ENCODE data around the gene IRF2BPL.
A peak's percentile ranks its signal among the peaks of the same experiment; 100 is the strongest.
"Not testable (repeated sequence)": the region's sequence is repeated elsewhere in the genome, so short reads cannot be mapped to it uniquely, and the experiment has no call there.

IRF2BPL gene

GRCh38 chr14:77033622-77034589 is 5.4 kb upstream of the IRF2BPL start:
- DNase-seq (ENCODE audit: low read depth): peak; percentile 72

DNA sequence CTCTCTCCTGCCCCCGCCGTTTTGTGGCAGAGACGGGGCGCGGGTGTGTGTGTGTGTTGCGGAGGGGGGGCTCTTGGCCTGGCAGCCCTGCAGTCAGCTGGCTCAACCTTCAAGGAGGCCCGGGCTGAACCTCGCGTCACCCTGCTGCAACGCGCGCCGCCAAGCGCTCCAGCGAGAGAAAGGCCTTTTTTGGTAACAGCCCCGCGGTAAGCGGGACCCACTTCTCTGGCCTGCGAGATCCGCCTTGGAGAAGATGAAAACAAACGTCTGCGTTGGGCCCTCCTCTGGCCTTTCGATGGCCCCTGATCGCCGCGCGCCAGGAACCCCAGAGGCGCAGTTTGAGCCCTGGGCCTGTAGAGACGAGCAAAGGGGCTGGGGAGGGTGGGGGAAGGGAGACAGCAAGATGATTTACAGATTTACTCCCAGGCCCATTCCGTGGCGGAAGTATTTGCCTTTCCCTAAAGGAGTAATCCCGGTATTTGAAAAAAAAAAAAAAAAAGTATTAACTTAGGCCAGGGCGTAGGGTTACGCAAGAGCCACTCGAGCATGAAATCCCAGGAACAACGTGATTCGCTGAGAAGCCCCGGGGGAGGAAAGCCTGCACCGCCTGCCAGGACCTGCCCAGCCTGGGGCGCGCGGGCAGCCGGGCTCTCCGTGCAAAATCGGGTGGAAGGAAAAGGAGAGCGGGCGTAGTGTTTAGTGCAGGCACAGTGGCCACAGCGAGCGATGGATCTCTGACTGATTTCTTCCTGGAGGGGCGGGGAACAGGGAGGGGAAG is 4.5 kb upstream of the IRF2BPL start:
- DNase-seq (ENCODE audit: low read depth): peak; percentile 60

GRCh38 chr14:77032491-77032843 is 4.0 kb upstream of the IRF2BPL start:
- no peak for DNase-seq (ENCODE audit: low read depth)

GRCh38 chr14:77031759-77032490 is 3.4 kb upstream of the IRF2BPL start:
- no peak for DNase-seq (ENCODE audit: low read depth)

GRCh38 chr14:77027538-77028383 is 747 bp downstream of the IRF2BPL start:
- peak; percentile 38 for DNase-seq (ENCODE audit: low read depth)

DNA sequence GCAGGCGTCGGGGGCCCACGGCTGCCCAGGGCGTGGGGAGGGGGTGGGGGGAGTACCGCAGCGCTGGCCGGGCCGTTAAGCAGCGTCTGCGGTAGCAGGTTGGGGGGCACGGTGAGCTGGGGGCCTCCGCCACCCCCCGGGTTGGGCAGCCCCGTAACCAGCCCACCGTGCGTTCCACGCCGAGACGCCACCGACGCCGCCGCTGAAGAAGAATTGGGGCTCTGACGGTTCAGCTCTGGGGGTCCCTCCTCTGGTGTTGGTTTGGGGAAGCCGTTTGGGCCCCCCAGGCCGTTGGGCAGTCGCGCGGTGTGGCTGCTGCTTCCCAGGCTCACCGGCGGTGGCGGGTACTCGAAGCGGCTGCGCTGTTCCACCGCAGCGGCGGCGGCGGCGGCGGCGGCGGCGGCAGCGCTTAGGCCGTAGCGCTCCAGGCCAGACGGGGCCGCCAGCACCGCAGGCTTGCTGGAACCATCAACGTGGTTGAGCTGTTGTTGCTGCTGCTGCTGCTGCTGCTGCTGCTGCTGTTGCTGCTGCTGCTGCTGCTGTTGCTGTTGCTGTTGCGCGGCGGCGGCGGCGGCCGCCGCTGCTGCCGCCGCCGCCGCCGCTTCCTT is 1.5 kb downstream of the IRF2BPL start:
- DNase-seq (ENCODE audit: low read depth): no peak

- DNase-seq (ENCODE audit: low read depth): no peak
These were observed 2.2 kb downstream of the IRF2BPL start for GRCh38 chr14:77026166-77026929.

DNA sequence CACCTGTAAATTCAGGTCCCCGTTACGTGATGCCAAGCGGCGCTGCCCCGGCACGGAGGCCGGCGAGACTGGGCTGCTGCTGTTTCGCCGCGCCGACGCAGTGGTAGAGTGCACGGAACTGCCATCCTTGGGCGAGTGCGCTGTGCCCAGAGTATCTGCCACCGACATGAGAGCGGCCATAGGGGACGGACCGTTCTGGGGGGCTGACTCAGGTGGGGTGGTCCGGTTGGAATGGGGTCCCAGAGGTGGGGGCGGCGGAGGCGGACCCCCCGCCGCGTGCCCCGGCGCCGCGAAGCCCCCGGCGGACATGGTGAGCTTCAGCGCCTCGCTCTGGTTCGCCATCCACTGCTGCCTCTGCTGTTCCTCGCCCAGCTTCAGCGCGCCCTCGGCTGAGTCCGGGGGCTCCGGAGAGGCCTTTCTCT is 2.8 kb downstream of the IRF2BPL start:
- DNase-seq (ENCODE audit: low read depth): no peak

DNA sequence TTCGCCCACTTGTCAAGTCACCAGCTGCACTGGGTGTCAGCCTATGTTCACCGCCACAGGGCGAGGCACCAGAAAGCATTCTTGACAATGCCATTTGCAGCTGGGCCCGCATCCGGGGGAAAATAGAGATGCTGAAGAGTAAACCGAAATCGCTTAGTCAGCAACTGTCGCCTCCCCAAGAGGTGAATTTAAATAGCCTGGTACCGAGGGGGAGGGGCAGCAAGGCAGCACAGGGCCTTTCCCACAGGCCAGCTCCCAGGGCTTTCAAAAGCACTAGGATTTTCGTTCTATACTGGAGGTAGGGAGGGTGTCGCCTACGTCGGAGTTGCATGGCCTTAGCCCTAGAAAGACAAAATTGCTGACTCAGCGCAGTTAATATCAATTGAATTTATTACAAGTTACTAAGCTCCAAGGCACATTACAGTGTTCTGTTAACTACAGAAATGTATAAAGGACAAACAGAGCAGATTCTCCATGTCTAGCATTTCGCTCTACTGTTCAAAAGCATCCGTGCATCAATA is 4.3 kb downstream of the IRF2BPL start:
- DNase-seq (ENCODE audit: low read depth): no peak

DNA sequence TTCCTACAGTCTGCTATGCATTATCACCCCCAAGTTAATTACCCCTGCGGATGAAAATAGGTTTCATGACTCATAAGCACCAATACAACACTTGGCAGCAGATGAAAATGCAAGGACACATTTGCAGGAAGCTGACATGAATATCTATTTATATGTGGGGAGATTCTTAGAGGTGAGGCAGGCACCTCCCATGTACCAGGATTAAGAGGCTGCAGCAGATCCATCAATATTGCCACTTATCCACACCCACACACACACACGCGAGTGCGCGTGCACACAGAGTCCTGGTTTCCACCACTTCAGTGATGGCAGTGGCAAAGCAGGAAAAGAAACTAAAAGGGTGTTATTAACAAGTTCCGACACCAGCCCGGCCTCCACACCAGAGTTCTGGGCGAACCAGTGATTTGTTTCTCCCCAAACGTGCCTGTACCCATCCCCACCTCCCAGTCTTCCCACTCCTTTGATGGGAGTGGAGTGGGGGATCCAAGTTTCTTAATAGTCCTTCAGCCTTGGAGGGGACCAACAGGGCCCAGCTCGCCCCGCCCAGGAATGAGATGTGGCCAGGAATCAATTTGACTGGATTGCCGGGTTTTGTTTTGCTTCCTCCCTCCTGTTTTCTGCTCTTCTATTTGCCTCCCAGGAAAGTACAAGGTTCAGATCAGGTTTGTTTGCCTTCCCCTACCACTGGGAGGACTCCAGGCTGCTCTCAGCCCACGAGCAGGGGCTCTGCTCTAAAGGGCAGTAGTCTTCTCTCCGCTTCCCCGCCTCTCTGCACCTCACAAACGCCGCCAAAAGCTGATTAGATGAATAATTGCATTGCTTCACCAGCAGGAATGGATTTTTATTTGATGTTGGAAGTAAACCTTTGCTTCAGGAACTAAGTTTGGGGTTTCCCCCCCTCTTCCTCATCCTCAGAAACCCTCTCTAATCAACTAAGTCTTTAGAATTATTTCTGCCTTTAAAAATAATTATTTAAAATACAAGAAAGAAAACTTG is 5.2 kb downstream of the IRF2BPL start:
- DNase-seq (ENCODE audit: low read depth): no peak

GRCh38 chr14:77022236-77022852 is 6.2 kb downstream of the IRF2BPL start:
- no peak for DNase-seq (ENCODE audit: low read depth)

- DNase-seq (ENCODE audit: low read depth): not testable (repeated sequence)
These were observed 7.1 kb downstream of the IRF2BPL start for GRCh38 chr14:77021424-77021823.

DNA sequence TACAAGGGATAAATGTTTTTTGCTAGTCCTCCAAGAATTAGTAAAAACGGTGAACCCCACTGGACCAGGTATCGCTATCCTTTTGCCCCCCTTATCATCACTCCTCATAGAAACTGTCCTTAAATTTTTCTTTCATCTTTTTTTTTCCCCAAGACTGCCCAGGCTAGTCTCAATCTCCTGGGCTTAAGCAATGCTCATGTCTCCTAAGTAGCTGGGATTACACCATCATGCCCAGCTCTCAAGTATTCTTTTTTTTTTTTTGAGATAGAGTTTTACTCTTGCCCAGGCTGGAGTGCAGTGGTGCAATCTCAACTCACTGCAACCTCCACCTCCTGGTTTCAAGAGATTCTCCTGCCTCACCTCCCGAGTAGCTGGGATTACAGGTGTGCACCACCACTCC is 9.7 kb downstream of the IRF2BPL start:
- no peak for DNase-seq (ENCODE audit: low read depth)

- DNase-seq (ENCODE audit: low read depth): no peak
These were observed 10.8 kb downstream of the IRF2BPL start for GRCh38 chr14:77017666-77018065.

DNA sequence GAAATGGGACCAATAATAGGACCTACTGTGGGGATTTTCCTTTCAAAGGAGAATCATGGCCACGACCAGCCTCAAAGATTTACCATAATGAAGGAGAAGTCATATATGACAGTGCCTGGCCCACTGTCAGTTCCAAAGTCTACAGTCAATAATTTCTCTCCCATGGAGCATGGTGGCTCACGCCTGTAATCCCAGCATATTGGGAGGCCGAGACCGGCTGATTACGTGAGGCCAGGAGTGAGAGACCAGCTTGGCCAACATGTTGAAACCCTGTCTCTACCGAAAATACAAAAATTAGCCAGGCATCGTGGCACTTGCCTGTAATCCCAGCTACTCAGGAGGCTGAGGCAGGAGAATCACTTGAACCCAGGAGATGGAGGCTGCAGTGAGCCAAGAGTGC is 13.8 kb downstream of the IRF2BPL start:
- no peak for DNase-seq (ENCODE audit: low read depth)

GRCh38 chr14:77014004-77014604 is 14.4 kb downstream of the IRF2BPL start:
- no peak for DNase-seq (ENCODE audit: low read depth)

DNA sequence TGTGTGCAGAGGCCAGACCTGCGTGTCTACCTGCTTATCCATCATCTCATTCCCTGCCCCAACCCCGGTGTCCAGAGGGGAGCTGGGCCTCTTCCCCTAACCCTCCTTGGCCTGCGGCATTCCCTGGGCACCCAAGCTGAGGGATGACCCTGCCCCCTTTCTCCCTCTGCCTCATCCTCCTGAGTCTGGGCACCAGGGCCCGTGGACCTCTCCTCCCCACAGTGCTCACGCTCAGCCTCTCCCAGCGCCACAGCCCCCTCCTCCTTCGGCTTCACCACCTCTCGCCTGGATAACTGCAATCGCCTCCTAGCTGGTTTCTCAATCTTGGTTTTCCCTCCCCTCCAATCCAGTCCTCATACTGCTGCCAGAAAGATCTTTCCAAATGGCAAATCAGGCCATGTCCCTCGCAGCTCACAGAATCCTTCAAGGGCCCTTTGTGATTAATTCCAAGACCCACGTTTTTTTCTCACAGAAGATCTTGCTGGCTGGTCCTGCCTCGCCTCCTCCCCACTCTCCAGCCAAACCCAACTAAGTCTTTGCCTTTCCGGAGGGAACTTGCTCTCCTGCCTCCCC is 16.2 kb downstream of the IRF2BPL start:
- no peak for DNase-seq (ENCODE audit: low read depth)

DNA sequence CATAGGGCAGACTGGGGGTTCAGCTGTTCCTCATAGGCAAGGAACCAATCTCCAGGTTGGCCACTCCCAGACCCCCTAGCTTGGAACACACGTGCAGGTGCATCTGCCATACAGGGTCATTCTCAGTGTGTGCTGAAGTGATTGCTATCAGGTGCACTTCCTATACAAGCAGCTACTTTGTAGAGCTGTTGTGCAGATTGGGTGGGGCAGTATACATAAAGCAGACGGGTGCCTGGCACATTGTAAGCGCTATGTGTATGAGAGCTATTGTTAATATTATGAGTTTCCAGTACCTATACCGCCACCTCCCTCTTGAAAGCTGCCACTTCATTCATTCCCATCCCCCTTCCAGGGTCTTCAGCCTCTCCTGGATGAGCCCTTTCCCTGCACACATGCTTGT is 17.3 kb downstream of the IRF2BPL start:
- no peak for DNase-seq (ENCODE audit: low read depth)
